ENCODE measurements around the gene UBQLN3.

DNA sequence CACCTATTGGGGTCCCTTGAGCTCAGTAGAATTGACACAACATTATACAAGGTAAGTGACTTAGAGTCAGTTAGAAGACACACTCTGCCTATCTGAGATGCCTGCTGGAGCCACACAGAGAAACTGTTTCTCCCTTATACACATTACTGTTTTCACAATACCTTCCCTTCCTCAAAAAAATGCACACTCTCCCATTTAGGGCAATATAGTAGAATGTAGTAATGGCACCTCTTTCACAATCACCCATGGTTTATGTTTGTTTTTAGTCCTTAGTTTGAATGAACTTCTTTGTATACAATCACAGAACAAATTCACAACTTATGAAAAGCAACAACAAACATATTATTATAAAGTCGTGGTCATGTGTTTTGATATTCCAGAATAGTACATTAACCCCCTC is 24.3 kb upstream of the UBQLN3 start:
- TF ChIP-seq POLR2AphosphoS5 (IDR thresholded peaks at IDR 0.05) (no peak), POLR2A (IDR thresholded peaks at IDR 0.05; ENCODE audit: low read depth) (no peak)
- TF ChIP-seq, protein P1, sequence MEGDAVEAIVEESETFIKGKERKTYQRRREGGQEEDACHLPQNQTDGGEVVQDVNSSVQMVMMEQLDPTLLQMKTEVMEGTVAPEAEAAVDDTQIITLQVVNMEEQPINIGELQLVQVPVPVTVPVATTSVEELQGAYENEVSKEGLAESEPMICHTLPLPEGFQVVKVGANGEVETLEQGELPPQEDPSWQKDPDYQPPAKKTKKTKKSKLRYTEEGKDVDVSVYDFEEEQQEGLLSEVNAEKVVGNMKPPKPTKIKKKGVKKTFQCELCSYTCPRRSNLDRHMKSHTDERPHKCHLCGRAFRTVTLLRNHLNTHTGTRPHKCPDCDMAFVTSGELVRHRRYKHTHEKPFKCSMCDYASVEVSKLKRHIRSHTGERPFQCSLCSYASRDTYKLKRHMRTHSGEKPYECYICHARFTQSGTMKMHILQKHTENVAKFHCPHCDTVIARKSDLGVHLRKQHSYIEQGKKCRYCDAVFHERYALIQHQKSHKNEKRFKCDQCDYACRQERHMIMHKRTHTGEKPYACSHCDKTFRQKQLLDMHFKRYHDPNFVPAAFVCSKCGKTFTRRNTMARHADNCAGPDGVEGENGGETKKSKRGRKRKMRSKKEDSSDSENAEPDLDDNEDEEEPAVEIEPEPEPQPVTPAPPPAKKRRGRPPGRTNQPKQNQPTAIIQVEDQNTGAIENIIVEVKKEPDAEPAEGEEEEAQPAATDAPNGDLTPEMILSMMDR (IDR thresholded peaks at IDR 0.05): no peak
